Inflammatory macrophage treated with lipopolysaccharide for 1 hour (primary cell): ENCODE results near the gene ZBP1.

Experiments
- DNase-seq, 2 donors: peaks; one replicate each; pipeline ENCODE4 v3.0.0-alpha.2; 2020 to 2022

Gene ZBP1

DNA sequence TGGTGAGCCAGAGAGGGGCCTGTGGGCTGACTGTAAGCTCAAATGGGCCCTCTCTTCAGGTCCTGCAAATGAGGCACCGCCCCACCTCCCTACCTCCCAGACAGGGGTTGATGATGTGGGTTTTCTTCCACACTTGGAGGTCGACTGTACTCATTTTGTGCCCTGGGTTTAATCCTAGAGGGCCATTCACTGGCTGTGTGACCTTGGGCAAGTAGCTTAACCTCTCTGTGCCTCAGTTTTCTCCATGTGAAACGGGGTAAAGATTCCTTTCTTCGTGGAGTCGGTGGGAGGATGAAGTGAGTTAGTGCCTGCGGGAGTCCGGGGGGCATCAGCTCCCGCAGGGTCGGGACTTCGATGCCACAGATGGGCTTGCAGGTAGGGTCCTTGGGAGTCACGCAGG, 23.9 kb downstream of the ZBP1 start:
- DNase-seq, result no peak

DNA sequence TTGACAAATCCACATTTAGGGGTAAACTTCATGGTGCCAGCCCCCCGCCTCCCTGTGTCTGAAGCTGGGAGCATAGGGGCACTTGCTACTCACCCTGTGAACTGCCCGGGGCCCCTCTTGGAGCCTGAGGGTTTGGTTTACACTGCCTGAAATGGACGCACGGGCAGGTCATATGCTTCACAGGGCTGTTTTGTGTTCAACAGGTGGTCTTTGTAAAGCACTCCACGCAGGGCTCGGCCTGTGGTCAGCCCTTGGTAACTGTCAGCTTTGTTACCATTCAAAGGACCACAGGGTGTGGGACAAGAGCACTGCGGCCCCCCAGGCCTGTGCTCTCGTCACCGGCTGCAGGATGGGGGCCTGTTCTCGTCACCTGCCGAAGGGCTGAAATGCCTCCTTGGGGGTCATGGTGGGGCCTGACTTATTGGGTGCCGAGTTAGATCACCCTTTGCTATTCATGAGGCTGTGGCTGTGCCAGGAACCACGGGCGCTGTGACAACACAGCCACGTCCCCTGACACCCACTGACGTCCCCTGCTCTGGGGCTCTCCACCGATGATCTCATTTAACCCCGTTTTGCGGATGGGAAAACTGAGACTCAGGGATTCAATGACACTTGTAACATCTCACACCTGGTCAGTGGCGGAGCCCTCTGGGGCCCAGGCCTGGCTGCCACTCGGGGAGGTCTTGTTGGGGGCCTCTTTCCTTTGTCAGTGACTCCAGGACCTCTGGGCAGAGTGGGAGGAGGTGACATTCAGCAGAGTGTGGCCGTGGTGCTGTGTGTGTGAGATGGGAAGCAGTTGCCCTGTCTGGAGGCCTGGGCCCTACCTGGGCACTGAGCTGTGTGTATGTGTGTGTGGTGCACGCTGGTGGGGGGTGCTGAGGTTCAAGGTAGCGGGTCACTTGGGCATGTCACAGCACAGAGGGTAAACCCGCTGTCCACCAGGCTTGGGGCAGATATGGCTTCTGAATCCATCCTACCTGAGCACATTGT, 24.9 kb downstream of the ZBP1 start:
- no peak for DNase-seq

DNA sequence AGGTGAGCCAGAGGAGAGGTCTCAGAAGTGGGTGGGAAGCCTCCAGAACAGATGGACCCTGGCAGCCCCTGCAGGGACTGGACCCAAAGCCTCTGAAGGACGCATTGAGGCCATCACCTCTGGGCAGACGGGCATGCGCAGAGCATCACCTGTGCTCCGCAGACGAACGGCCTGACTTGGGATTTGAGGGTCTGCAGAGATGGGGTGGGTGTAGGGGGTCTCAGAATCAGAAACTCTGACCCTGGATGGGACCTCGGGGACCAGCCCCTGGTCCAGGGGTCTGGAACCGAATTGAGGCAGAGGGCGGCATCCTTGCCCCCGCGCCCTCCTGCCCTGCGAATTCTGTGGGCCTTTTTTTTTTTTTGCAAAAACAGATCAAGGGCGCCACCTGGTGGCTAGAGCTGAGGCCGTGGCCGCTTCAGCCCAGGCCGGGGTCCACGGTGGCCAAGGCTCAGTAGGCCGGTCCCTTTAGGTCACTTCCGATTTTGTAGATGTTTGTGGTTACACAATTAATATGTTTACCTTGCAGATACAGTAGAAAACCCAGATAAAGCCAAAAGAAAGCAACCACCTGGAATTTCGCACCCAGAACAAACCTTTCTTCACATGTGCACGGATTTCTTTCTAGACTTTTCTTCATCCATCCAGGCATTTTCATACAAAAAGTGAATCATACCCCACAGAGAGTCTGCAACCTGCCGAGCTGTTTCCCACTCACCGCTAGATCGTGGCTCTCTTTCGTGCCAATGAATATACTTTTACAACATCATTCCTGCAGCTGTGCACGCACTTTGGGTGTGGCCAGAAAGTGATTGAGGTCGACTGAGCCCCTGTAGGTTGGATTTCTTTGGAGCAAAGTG, 25.9 kb downstream of the ZBP1 start:
- DNase-seq, result peak in 1 of 2 donors; percentile 53

DNA sequence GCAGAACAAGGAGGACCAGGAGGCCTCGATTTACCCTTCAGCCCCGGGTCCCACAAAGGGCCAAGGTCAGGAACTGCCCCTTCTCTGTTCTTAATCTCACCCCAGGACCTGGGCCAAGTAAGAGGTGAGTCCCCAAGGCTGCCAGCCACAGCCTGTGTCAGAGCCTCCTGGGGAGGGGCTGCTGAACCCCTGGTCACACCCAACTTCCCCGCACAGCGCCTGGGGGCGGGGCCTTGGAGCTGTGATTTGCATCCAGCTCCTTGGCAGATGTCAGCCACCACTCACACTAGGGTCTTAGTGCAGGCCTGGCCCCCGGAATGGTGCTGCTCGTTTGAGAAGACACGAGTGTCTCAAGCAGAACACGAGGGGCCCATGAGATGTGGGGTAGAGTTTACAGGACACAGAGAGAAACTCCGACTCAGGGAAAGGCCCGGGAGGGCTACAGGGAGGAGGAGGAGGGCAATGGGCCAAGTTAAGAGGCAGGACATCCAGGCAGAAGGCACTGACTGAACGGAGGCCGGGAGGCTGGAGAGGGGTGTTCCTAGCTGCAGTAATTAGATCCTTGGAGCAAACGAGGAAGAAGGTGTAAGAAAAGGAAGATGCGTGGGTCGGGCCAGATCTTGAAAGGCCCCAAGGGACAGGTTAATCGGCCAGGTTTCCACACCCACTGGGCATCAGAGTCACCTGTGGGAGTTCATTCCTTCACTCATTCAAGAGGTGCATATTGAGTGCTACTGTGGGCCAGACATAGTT, 26.9 kb downstream of the ZBP1 start:
- DNase-seq, result no peak

DNA sequence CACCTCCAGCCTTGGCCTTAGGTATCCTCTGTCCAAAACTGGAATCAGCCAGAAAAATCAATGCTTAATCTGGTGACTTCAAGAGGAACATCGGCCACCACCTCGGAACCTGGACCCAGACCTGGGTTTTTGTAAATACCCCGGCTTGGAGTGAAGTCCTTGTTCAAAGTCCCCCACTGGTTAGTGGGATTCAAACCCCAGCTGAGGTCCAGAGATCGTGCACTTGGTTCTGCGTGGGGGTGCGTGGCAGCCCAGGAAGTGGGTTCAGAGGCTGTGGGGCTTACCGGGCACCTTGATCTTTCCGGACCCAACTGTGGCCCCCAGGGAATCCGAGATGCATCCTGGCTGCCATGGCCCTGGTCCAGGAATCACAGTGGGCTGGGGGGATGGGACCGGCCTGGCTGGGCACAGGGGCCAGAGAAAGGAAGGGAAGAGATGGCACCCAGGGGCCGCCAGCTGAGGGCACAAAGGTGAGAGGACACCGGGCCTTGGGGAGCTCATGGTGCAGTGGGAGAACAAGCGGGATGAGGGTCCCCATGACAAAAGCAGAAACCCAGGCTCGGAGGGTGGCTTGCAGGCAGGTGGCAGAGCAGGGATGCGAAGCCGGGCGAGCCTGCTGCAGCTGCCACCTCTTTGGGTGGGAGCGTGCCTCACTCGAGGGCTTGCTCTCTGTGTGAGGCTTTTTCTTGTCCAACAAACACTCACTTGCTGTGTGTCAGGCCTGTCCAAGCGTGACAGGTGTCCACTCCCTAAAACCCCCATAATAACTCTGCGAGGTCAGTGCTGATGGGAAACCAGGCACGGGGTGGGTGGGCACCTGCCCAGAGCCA, 27.7 kb downstream of the ZBP1 start:
- DNase-seq, result no peak

DNA sequence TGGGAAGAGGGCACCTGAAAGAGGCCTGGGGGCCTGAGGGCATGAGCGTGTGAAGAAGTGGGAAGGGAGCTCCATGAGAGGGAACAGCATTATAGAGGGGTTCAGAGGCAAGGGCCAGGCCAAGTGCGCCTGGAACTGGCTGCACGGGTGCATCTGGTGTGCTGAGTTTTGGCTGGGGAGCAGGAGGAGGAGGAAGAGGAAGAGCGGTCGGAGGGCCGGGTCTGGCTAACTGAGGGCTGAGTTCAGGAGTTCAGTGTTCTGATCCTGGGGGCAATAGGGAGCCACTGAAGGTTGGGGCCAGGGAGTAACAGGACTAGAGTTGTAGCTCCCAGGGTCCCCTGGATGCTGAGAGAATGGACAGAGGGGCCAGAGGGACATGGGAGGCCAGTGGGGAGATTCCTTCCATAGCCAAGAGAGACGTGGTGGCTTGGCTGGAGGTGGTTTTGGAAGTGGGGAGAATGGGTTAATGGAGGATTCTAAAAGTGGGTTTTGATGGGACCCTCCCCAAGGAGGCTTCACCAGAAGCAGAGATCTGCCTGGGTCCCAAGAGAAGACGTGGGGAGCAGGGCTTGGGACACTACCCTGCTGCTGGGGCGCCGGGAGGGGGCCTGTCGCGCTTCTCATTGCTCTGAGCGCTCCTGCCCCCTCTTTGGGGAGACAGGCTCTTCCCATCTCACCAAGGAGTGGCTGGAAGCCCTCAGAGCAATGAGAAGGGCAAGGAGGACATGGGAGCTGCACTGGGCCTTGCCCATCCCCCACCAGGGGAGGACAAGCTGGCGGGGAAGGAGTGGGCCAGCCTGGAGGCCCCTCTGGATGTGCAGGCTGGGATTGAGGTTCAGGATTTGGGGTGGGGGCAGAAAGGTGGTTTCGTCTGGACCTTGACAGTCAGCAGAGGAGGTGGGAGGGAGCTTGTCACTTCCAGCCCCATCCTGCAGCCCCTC, 28.7 kb downstream of the ZBP1 start:
- DNase-seq, result no peak

DNA sequence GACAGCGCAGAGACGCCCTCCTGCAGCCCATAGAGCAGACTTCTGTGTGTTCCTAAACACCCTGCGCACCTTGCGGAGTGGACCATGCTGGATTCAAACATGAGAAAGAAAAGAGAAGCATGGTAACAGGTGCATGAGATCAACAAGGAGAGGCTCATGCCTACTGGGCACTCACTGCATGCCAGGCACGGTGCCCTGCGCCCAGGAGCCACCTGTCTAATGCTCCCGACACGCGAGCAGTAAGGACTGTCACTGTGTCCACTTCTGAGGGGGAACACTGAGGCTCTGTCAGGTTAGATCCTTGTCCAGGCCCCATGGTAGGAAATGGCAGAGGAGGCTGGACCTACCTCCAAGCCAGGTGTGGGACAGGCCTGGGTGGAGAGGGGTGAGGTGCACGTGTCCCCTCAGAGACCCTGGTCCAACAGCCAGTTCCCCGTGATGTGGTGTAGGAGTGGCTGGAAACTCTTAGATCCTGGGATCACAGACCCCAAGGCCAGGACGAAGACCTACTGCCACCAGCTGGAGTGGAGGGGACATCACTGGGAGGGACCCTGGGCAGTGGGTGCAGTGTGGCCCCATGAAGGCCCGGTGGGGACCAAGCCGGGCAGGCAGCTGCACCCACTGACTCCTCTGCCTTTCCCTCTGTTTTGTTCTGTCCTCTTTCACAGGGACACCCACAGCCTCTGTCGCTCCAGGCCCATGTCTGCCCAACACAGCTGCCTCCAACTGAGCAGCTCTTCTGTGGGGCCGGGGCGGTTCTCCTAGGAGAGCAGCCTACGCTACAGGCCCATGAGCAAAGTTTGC, 29.5 kb downstream of the ZBP1 start:
- no peak for DNase-seq

DNA sequence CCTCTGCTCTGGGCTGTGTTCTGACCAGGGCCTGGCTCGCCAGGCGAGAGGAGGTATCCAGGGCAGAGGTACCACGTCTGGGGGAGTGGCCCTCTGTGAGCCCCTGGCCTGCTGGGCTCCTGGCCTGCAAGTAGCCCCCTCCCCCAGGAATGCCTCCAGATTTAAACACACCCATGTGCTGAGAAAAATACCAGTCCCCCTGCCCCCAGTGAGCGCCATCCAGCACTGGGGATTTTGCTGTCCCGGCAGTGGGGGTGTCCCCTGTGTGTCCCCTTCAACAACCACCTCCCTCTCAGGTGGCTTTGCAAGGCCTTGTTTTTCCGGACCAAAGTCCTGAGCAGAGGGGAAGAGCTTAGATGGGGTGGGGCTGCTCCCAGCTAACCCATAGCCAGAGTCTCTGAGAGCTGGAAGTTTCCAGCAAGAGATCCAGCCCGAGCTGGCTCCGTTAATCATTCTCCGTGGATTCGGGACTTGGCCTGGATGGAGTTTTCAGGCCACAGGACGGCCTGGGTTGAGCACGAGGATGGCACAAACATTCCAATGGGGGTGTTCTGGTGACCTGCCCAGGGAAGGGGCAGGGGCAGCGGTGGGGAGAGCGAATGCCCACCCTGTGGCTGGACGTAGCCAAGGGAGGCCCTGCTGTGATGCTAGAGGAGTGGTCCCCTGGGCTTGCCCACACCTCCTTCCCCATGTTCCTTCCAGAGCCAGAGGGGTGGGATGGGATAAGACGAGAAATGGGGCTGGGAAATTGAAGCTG, 30.3 kb downstream of the ZBP1 start:
- DNase-seq, result no peak

DNA sequence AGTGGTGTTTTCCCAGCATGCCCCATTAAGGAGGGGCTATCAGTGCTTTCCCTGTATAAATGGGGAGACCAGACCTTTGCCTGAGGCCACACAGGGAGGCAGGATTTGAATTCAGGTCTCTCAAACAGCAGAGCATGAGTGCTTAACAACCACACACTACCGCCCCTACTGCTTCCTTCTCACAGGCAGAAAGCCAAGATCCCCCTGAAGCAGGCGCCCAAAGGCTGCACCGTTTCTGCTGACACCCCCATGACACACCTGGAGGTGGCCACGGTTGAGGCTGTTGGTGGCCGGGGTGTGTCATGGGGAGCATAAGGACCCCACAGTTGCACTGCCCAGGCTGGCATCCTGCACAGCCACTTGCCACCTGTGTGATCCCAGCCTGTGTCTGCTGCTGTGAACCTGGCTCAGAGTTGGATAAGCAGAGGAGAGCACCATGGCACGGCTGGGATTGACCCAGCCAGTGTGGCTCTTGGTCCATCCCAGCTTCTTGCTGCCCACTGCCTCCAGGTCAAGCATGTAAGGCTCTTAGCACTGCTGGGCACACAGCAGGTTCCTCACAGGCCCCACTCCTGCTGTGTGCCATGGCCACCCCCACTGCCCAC, 31.0 kb downstream of the ZBP1 start:
- DNase-seq, result no peak

DNA sequence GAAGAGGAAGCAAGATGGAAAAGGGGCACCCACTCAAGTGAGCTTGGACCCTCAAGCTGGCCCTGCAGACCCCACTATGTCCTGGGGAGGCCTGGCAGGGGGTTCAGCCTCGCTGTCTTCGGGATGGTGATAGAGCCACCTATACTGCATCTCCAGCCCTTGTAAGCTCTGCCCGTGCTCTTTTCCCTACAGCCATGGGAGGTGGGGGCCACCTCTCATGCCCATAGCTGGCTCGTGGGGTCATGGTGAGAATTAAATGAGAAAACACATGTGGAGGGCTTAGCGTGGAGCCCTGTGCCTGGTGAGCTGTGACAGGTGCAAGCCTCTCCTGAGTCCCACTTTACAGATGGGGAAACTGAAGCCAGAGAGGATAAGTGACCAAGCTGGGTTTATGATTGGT, 31.6 kb downstream of the ZBP1 start:
- no peak for DNase-seq

DNA sequence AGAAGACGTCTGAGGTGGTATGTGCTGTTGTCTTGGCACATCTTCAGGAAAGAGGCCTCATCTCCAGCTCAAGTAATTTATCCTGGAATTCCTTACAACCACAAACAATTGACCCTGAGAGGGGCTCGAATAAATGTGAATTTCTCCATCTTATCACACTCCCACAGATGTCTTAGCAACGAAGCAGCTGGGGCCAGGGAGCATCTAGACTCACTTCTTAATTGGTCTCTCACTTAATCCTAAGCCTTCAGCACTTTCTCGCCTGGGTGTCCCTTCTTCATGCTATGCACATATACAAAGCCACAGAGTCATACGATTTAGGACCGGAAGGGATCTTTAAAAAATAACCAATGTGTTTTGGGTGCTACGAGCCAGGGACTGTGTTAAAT, 32.2 kb downstream of the ZBP1 start:
- no peak for DNase-seq

DNA sequence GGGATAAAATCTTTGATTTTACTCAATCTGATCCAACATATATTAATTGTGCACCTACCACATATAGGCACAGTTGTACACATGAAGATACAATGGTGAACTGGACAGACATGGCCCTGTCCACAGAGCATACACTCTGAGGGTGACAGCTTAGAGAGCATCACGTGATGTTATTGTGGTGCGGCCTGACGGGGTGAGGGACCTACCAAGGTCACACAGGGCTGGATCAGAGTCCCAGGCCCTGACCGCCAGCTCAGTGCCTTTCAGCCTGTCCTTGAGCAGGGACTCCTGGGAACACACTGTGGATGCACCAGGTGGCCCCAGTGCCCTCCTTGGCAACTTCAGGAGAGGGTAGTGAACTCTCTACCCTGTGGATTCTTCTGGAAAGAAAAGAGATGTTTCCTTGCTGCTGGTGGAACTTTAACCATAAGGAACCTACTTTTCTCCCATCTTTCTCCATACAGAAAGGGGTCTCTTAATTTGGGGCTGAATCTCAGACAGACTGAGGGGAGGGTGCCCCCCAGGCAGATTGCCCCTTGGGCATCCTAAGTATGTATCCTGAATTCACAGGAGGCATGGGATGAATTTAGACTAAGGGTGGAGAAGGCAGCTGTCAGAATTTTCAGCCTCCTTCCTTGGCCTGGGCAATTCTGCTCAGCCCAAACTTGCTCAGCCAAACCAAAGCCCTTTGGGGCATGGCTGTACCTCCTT, 32.8 kb downstream of the ZBP1 start:
- DNase-seq, result no peak

DNA sequence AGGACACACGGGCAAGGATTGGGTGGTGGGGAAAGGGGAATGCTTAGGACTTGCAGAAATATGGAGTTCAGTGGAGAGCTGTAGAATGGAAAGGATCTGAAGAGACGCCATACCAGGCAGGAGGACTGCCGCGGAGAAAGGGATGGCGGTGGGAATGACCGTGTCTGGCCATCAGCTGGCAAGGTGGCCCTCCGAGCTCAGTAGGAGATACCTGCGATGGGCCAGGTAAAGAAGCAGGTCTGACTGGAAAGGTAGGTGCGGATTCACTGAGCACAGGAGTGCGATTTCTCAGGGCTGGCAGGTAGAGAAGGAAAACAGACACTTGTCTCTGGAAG, 33.3 kb downstream of the ZBP1 start:
- DNase-seq, result no peak

DNA sequence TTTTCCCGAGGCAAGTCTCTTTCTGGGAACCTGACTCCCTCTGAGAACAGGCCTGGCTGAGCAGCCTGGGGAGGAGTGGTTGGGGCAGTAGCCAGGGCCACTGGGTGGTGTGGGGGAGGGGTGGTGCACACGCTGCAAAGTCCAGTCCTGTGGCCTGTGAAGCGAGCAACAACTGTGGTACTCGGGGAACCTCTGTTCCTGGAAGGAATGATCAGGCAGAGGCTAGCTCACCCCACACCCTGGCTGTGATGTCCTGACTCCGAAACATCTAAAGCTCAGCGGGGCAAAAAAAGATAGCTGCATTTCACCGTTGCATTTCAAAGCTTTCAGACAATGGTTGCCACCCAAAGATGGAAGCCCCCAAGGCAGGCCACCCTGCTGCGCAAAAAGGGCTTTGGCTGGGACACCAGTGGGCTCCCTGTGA, 33.8 kb downstream of the ZBP1 start:
- DNase-seq, result no peak

DNA sequence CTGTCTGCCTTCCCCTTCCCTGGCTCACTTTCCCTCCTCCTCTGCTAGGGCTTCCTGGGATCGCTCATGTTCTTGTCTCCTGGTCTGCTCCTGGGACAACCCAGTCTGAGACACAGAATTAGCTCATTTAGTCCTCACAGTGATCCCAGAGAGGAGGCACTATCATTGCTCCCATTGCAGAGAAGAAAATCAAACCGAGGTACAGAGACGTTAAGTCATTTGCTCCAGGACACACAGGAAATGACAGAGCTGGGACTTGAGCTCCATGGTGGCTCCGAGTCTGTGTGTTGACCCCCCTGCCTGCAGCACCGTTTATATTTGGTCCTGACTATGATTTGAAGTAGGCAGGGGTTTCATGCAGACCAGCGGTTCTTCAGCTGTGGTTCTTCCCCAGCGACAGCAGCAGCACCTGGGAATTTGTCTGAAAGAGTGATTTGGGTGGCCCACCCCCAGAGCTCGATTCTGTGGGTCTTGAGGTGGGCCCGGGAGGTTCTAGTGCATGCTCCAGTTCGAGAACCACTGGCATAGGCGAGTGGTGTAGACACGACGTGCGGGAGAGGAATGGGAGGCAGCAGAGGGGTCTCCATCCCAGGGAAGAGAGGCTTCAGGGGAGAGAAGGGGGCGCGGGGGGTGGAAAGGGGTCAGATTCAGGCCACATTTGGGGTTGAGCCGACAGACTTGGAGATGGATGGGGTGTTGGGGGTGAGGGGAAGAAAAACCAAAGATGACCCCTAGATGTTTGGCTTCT, 34.6 kb downstream of the ZBP1 start:
- DNase-seq, result no peak

DNA sequence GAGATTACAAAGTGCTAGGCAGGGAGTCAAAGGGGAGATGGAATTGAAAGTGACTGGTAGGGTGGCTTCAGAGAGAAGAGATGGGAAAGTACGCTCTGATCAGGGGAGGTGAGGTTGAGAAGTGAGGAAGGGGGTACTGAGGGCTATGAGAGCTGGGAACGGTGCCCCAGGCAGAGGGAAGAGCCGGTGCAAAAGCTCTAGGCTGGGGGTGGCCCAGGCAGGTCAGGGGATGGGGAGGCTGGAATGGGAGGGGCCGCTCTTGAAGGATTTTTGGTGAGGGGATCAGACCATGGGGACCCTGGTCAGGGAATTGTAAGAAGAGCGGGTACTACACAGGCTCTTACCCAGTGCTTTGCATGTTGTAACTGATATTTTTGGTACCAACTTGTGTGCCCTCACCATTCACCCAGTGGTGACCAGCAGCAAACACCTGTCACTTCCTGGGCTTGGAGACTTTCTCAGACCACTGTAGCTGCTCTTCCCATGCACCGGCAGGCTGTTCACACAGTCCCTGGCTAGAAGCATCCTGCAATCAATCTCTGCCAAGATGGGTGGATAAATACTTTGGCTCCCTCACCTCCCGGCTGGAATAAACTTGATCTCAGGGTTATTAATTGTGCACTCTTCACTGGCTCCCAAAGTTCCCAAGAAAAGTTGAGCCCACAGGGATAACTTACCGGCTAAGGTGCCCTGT, 35.3 kb downstream of the ZBP1 start:
- DNase-seq, result no peak
